B cell (primary cell): ENCODE measurements around the gene CCDC30. TPM values are rescaled to one million over a fixed set of nuclear protein-coding genes. Genes with fewer than 3 reads are reported as not detected.

Source experiments
- ATAC-seq: fragments of 200-7000 bp; cut with Tn5 transposase; one replicate; pipeline ENCODE4 v1.10.0; 2021; ENCODE audit warnings: low read depth, mild to moderate bottlenecking, moderate number of reproducible peaks, moderate library complexity
- CTCF ChIA-PET: fragments of 350-600 bp; sonication (Branson Sonifier 250); formaldehyde crosslinking; loops from one replicate; lab custom pipeline; 2021; ENCODE audit warnings: antibody characterized with exemption, inconsistent platforms; lab: Charles Lee
- POLR2A ChIA-PET: fragments of 350-600 bp; sonication (Branson Sonifier 250); formaldehyde crosslinking; loops from one replicate; lab custom pipeline; 2021; ENCODE audit warnings: antibody characterized with exemption; lab: Charles Lee
- DNase-seq: peaks from one replicate; pipeline ENCODE4 v3.0.0; 2013
- H2AFZ ChIP-seq: 2 replicates; pipeline ENCODE4 v1.6.1; 2012; ENCODE audit warnings: mild to moderate bottlenecking, low read depth, low read length; ENCODE audit not compliant: insufficient read depth, poor library complexity, severe bottlenecking
- H3K27ac ChIP-seq, 2 donors: 1 replicate in 1 of 2; 2 replicates in 1 of 2; pipeline ENCODE4 v1.5.1; 2012 to 2013; ENCODE audit warnings: low read length in 2 of 2, mild to moderate bottlenecking in 2 of 2, moderate library complexity in 1 of 2
- H3K27me3 ChIP-seq, 4 experiments: fragments of 200-600 bp in 1 of 4; sonication (generic) in 1 of 4; replicated peaks in 1 of 4; 1 replicate in 2 of 4; 2 replicates in 2 of 4; pipeline versions ENCODE4 v1.6.1 to v1.7.0; 2013 to 2016; ENCODE audit warnings: low read length in 3 of 4, mild to moderate bottlenecking in 2 of 4, mixed read lengths in 1 of 4, moderate library complexity in 1 of 4; ENCODE audit not compliant: insufficient read depth in 4 of 4, control insufficient read depth in 3 of 4; ENCODE audit errors: control extremely low read depth in 1 of 4
- H3K36me3 ChIP-seq, 2 experiments: replicated peaks in 1 of 2; 1 replicate in 1 of 2; 2 replicates in 1 of 2; pipeline versions ENCODE4 v1.6.1 to v1.7.1; 2013; ENCODE audit warnings: low read length in 1 of 2; ENCODE audit not compliant: insufficient read depth in 2 of 2, control insufficient read depth in 1 of 2; ENCODE audit errors: control extremely low read depth in 1 of 2, extremely low read depth in 1 of 2
- H3K4me1 ChIP-seq, 2 donors: fragments of 200-600 bp in 1 of 2; sonication (generic) in 1 of 2; 1 replicate in 1 of 2; 2 replicates in 1 of 2; pipeline versions ENCODE4 v1.5.1 to v1.6.1; 2013 to 2017; ENCODE audit warnings: low read length in 2 of 2; ENCODE audit not compliant: control insufficient read depth in 2 of 2, insufficient read depth in 2 of 2
- H3K4me2 ChIP-seq: replicated peaks from 2 replicates; pipeline ENCODE3; 2012; ENCODE audit warnings: mild to moderate bottlenecking, low read depth, low read length; ENCODE audit not compliant: poor library complexity, severe bottlenecking
- H3K4me3 ChIP-seq, 5 experiments: fragments of 200-600 bp in 1 of 5; sonication (generic) in 1 of 5; 1 replicate in 3 of 5; 2 replicates in 2 of 5; pipeline versions ENCODE4 v1.5.1 to v1.7.0; 2011 to 2016; ENCODE audit warnings: low read length in 4 of 5, mild to moderate bottlenecking in 4 of 5, low read depth in 2 of 5, control low read depth in 1 of 5, moderate library complexity in 1 of 5; ENCODE audit not compliant: insufficient read depth in 1 of 5; ENCODE audit errors: control extremely low read depth in 1 of 5, extremely low read depth in 1 of 5
- H3K79me2 ChIP-seq: fragments of 200-600 bp; sonication (generic); one replicate; pipeline ENCODE4 v1.6.0; 2016; ENCODE audit warnings: low read length; ENCODE audit not compliant: control insufficient read depth, insufficient read depth
- H3K9ac ChIP-seq: fragments of 200-600 bp; sonication (generic); 2 replicates; pipeline ENCODE4 v1.6.1; 2017; ENCODE audit warnings: mild to moderate bottlenecking, low read length, moderate library complexity
- H3K9me3 ChIP-seq, 3 donors: one replicate each; pipeline versions ENCODE4 v1.6.1 to v1.7.1; 2013; ENCODE audit warnings: low read length in 2 of 3; ENCODE audit not compliant: control insufficient read depth in 2 of 3, insufficient read depth in 1 of 3; ENCODE audit errors: control extremely low read depth in 1 of 3
- H4K20me1 ChIP-seq: 2 replicates; pipeline ENCODE4 v1.6.0; 2012; ENCODE audit warnings: mild to moderate bottlenecking, low read length; ENCODE audit not compliant: insufficient read depth, control insufficient read depth, poor library complexity, severe bottlenecking
- H3K27ac Mint-ChIP-seq: one replicate; pipeline ENCODE4 v1.8.0; 2021; ENCODE audit warnings: mixed read lengths
- H3K27me3 Mint-ChIP-seq: one replicate; pipeline ENCODE4 v1.8.0; 2021; ENCODE audit warnings: mixed read lengths
- H3K4me1 Mint-ChIP-seq: one replicate; pipeline ENCODE4 v1.8.0; 2021; ENCODE audit warnings: mixed read lengths
- H3K4me3 Mint-ChIP-seq: one replicate; pipeline ENCODE4 v1.8.0; 2021; ENCODE audit warnings: mixed read lengths
- H3K9me3 Mint-ChIP-seq: one replicate; pipeline ENCODE4 v1.8.0; 2022; ENCODE audit warnings: mixed read lengths; ENCODE audit not compliant: insufficient read depth
- EZH2 ChIP-seq: IDR thresholded peaks from 2 replicates; pipeline ENCODE4 v1.6.1; 2012; ENCODE audit warnings: borderline replicate concordance, low read depth, mild to moderate bottlenecking, moderate library complexity, low read length; ENCODE audit not compliant: insufficient read depth, poor library complexity, severe bottlenecking
- WGBS: methylation state at CpG from one replicate; pipeline ENCODE4 v1.1.5; 2013; ENCODE audit warnings: missing lambda C conversion rate; ENCODE audit not compliant: insufficient coverage; 5-methylcytosine and 5-hydroxymethylcytosine counted together
- intact Hi-C: fragments of 100-400 bp; cut with micrococcal nuclease; formaldehyde crosslinking; loops from one replicate; pipeline ENCODE4 v1.10.0; 2022
- polyA plus RNA-seq: library from polyadenylated mRNA; depleted of rRNA; stranded (reverse); fragments of >200 nt; gene quantifications from 2 replicates; pipeline ENCODE4 v1.2.3, GENCODE V29; 2012
- total RNA-seq, 2 donors: library from RNA; stranded (reverse); fragments of 120-200 nt in 1 of 2; gene quantifications; 1 replicate in 1 of 2; 2 replicates in 1 of 2; pipeline versions ENCODE4 v1.2.3 to v1.2.4, GENCODE V29; 2013 to 2022
- TF ChIP-seq, protein P1 (sequence below): fragments of 200-600 bp; IDR thresholded peaks from one replicate; pipeline ENCODE4 v1.8.0; 2022; ENCODE audit warnings: antibody characterized with exemption, mild to moderate bottlenecking

CCDC30 gene
- total and polyA plus RNA-seq, 2 donors (not counting 1 experiment from before 2014, with no cell fraction given) = 1.4 to 7.4 TPM

DNA sequence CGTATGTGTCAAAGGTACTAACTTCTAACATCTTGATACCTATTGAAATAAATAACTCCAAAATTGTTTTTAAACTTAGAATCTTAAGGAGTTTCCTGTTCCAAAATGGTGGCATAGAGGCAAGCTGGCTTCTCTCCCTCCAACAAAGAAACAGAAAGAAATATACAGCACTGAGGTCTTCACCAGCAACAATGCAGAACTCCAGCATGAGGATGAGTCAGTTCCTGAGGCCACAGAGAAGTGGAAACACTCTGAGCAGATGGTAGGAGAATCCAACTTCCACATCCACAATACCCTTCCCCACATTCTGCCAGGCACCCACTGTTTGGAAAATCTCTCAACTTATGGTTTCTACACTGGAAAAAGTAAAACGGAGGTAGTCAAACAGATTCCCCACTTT lies 183.0 kb downstream of the CCDC30 start:
- peaks cover 0 to 2% (median 2%) of the 10 kb centered on the region in 3 donors for H3K9me3 ChIP-seq
- H3K4me2 ChIP-seq = no peak overlapping the region
- no peak overlapping the region for H3K27ac Mint-ChIP-seq
- intact Hi-C loops = no loop called here
- H3K4me3 Mint-ChIP-seq = no peak overlapping the region
- H3K4me3 ChIP-seq = no peak overlapping the region
- H3K36me3 ChIP-seq = no peaks in the 10 kb centered on the region
- no peaks in the 10 kb centered on the region for H4K20me1 ChIP-seq
- H3K9me3 Mint-ChIP-seq = no peaks in the 10 kb centered on the region
- H3K27me3 Mint-ChIP-seq = no peaks in the 10 kb centered on the region
- no peaks in the 10 kb centered on the region for H3K79me2 ChIP-seq
- no peak for DNase-seq
- no peak overlapping the region for H3K9ac ChIP-seq
- ATAC-seq = no peak
- H2AFZ ChIP-seq = no peak overlapping the region
- no peaks in the 10 kb centered on the region for H3K4me1 Mint-ChIP-seq
- ChIA-PET CTCF (no interaction called here), POLR2A (no interaction called here)
- TF ChIP-seq, protein P1, sequence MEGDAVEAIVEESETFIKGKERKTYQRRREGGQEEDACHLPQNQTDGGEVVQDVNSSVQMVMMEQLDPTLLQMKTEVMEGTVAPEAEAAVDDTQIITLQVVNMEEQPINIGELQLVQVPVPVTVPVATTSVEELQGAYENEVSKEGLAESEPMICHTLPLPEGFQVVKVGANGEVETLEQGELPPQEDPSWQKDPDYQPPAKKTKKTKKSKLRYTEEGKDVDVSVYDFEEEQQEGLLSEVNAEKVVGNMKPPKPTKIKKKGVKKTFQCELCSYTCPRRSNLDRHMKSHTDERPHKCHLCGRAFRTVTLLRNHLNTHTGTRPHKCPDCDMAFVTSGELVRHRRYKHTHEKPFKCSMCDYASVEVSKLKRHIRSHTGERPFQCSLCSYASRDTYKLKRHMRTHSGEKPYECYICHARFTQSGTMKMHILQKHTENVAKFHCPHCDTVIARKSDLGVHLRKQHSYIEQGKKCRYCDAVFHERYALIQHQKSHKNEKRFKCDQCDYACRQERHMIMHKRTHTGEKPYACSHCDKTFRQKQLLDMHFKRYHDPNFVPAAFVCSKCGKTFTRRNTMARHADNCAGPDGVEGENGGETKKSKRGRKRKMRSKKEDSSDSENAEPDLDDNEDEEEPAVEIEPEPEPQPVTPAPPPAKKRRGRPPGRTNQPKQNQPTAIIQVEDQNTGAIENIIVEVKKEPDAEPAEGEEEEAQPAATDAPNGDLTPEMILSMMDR = no peak
- TF ChIP-seq EZH2 = no peak
- no peaks in the 10 kb centered on the region for H3K4me1 ChIP-seq
- H3K27me3 ChIP-seq = no peaks in the 10 kb centered on the region
- WGBS = 100% methylated on average over 1 of the region's 2 CpGs
- H3K27ac ChIP-seq = no peak overlapping the region

DNA sequence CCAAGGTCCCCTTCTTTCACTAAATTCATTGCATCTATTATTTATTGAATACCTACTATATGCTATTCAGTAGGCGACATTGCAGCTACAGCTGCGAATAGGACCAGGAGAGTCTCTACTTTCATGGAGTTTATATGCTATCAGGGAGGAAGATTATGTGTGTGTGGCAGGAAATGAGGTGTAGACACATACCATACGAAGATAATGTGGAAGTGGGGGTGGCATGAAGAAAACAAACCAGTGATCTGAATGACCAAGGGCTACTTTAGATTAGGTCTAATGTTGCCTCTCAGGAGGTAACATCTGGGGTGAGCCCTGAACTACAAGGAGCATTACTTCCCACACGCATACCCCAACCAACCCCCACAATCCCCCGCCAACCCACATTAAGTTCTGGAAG lies 194.1 kb downstream of the CCDC30 start:
- Mint-ChIP-seq H3K4me1 (peaks cover 32% of the 10 kb centered on the region), H3K9me3 (no peaks in the 10 kb centered on the region), H3K27ac (peak overlapping the region; percentile 77), H3K4me3 (peak overlapping the region; percentile 99), H3K27me3 (no peaks in the 10 kb centered on the region)
- TF ChIP-seq EZH2 = no peak
- TF ChIP-seq, protein P1 = no peak
- Histone ChIP-seq H2AFZ (peak overlapping the region; percentile 84), H3K4me3 (peak overlapping the region in 1 of 5 experiments; percentile 84), H3K4me1 (peaks cover 15 to 22% of the 10 kb centered on the region in 2 donors), H3K36me3 (peaks cover 0 to 13% of the 10 kb centered on the region in 2 experiments), H4K20me1 (no peaks in the 10 kb centered on the region), H3K27me3 (no peaks in the 10 kb centered on the region), H3K79me2 (peaks cover 15% of the 10 kb centered on the region), H3K9ac (no peak overlapping the region), H3K27ac (peak overlapping the region in 1 of 2 donors; percentile 76), H3K4me2 (peak overlapping the region; percentile 85), H3K9me3 (no peaks in the 10 kb centered on the region)
- WGBS = no CpG with 5 or more reads among the region's 5 CpGs
- intact Hi-C loops = loop anchor here (5.0 kb wide), 1 partner anchor 700 kb away; the partner anchor contains the start of gene CDC20
- DNase-seq (no peak), ATAC-seq (no peak)
- ChIA-PET CTCF (interaction anchor here (1.1 to 2.2 kb wide), 4 partner anchors 22 to 110 kb away, joined by 3 to 13 read pairs (median 6); partner anchors contain the start of genes C1orf50, P3H1 and YBX1), POLR2A (interaction anchor here (1.9 kb wide), 1 partner anchor 25 kb away, joined by 19 read pairs; the partner anchor contains the start of gene YBX1)
